ENCODE data around the gene TTC12. TPM values are rescaled to one million over a fixed set of nuclear protein-coding genes. Genes with fewer than 3 reads are reported as not detected.

The TTC12 gene
- polyA plus RNA-seq, 1 of the 3 experiments (the other 2 are of a cell fraction) = 15.1 TPM

GRCh38 chr11:113286009-113286408, 28.4 kb upstream of the TTC12 start:
- H3K4me3 ChIP-seq (ENCODE audit: low read depth in 2 of 2, low read length in 1 of 2) = no peak overlapping the region
- no peaks in the 10 kb centered on the region for H3K9me2 ChIP-seq
- H3K9me3 ChIP-seq = no peaks in the 10 kb centered on the region
- H3K79me2 ChIP-seq (ENCODE audit: insufficient read depth) = no peaks in the 10 kb centered on the region
- H2AFZ ChIP-seq (ENCODE audit: low read depth) = no peak overlapping the region
- H3K27ac ChIP-seq (ENCODE audit: low read depth in 2 of 2, low read length in 1 of 2) = no peak overlapping the region
- ChIA-PET CTCF (interaction anchor here (1.0 to 2.2 kb wide), 4 partner anchors 12 to 1006 kb away, joined by 3 to 12 read pairs (median 4); no protein-coding TSS in a partner anchor), POLR2A (no interaction called here)
- no peak for DNase-seq
- TF ChIP-seq TCF12 (IDR thresholded peaks at IDR 0.05) (no peak), USF2 (IDR thresholded peaks at IDR 0.05; ENCODE audit: borderline replicate concordance, low read depth, low read length) (no peak), FOXJ3 (CRISPR knock-in tag; IDR thresholded peaks at IDR 0.05) (no peak), NFIC (IDR thresholded peaks at IDR 0.05; ENCODE audit: borderline replicate concordance) (no peak), RCOR1 (IDR thresholded peaks at IDR 0.05; ENCODE audit: low read length) (no peak), ELF1 (IDR thresholded peaks at IDR 0.05) (no peak)
- TF ChIP-seq, protein P1, sequence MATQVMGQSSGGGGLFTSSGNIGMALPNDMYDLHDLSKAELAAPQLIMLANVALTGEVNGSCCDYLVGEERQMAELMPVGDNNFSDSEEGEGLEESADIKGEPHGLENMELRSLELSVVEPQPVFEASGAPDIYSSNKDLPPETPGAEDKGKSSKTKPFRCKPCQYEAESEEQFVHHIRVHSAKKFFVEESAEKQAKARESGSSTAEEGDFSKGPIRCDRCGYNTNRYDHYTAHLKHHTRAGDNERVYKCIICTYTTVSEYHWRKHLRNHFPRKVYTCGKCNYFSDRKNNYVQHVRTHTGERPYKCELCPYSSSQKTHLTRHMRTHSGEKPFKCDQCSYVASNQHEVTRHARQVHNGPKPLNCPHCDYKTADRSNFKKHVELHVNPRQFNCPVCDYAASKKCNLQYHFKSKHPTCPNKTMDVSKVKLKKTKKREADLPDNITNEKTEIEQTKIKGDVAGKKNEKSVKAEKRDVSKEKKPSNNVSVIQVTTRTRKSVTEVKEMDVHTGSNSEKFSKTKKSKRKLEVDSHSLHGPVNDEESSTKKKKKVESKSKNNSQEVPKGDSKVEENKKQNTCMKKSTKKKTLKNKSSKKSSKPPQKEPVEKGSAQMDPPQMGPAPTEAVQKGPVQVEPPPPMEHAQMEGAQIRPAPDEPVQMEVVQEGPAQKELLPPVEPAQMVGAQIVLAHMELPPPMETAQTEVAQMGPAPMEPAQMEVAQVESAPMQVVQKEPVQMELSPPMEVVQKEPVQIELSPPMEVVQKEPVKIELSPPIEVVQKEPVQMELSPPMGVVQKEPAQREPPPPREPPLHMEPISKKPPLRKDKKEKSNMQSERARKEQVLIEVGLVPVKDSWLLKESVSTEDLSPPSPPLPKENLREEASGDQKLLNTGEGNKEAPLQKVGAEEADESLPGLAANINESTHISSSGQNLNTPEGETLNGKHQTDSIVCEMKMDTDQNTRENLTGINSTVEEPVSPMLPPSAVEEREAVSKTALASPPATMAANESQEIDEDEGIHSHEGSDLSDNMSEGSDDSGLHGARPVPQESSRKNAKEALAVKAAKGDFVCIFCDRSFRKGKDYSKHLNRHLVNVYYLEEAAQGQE (IDR thresholded peaks at IDR 0.05; ENCODE audit: low read depth, low read length) = no peak
- TF ChIP-seq, protein P2, sequence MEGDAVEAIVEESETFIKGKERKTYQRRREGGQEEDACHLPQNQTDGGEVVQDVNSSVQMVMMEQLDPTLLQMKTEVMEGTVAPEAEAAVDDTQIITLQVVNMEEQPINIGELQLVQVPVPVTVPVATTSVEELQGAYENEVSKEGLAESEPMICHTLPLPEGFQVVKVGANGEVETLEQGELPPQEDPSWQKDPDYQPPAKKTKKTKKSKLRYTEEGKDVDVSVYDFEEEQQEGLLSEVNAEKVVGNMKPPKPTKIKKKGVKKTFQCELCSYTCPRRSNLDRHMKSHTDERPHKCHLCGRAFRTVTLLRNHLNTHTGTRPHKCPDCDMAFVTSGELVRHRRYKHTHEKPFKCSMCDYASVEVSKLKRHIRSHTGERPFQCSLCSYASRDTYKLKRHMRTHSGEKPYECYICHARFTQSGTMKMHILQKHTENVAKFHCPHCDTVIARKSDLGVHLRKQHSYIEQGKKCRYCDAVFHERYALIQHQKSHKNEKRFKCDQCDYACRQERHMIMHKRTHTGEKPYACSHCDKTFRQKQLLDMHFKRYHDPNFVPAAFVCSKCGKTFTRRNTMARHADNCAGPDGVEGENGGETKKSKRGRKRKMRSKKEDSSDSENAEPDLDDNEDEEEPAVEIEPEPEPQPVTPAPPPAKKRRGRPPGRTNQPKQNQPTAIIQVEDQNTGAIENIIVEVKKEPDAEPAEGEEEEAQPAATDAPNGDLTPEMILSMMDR (IDR thresholded peaks at IDR 0.05) = no peak
- TF ChIP-seq, protein P3, sequence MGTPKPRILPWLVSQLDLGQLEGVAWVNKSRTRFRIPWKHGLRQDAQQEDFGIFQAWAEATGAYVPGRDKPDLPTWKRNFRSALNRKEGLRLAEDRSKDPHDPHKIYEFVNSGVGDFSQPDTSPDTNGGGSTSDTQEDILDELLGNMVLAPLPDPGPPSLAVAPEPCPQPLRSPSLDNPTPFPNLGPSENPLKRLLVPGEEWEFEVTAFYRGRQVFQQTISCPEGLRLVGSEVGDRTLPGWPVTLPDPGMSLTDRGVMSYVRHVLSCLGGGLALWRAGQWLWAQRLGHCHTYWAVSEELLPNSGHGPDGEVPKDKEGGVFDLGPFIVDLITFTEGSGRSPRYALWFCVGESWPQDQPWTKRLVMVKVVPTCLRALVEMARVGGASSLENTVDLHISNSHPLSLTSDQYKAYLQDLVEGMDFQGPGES (IDR thresholded peaks at IDR 0.05; ENCODE audit: low read depth, low read length) = no peak
- no peak overlapping the region for H3K9ac ChIP-seq
- H3K4me1 ChIP-seq (ENCODE audit: control insufficient read depth in 1 of 2, insufficient read depth in 2 of 2, low read depth in 1 of 2, low read length in 1 of 2) = peaks cover 0 to 8% of the 10 kb centered on the region in 2 experiments; a peak in 2 of 4 replicates
- no peak overlapping the region for H3K4me2 ChIP-seq
- 61% methylated on average over 3 of the region's 3 CpGs for WGBS (ENCODE audit: low lambda C conversion rate)
- no peaks in the 10 kb centered on the region for H3F3A ChIP-seq (replicated peaks; ENCODE audit: insufficient read depth)
- no peaks in the 10 kb centered on the region for H4K20me1 ChIP-seq (ENCODE audit: insufficient read depth)
- no peaks in the 10 kb centered on the region for H3K27me3 ChIP-seq (ENCODE audit: insufficient read depth)
- H3K36me3 ChIP-seq (replicated peaks in 1 of 2; ENCODE audit: control insufficient read depth in 1 of 2, insufficient read depth in 2 of 2, low read length in 1 of 2) = no peaks in the 10 kb centered on the region
